ENCODE data around the gene CORO2A. TPM values are rescaled to one million over a fixed set of nuclear protein-coding genes. Genes with fewer than 3 reads are reported as not detected.

CORO2A gene
- total RNA-seq, 1 experiment from 2014 or later = 15.8 TPM

- Mint-ChIP-seq H3K27me3 (ENCODE audit: low read depth) (no peaks in the 10 kb centered on the region), H3K4me3 (no peak overlapping the region), H3K36me3 (ENCODE audit: insufficient read depth in 1 of 3, low read depth in 3 of 3) (peaks cover 0 to 2% (median 0%) of the 10 kb centered on the region in 3 experiments; a peak in 2 of 7 replicates), H3K27ac (no peak overlapping the region), H3K9me3 (no peaks in the 10 kb centered on the region), H3K4me1 (no peaks in the 10 kb centered on the region)
- no peaks in the 10 kb centered on the region for H3K23me2 ChIP-seq (ENCODE audit: insufficient read length, low read depth, low read length, poor library complexity, severe bottlenecking)
- no peak for TF ChIP-seq CTCF (conservative IDR thresholded peaks at IDR 0.05)
- no peak overlapping the region for H2BK20ac ChIP-seq (ENCODE audit: low read depth, low read length, poor library complexity, severe bottlenecking)
- no peaks in the 10 kb centered on the region for H3K79me1 ChIP-seq (ENCODE audit: insufficient read depth, low read depth, low read length, poor library complexity, severe bottlenecking)
- no peak overlapping the region for H4K5ac ChIP-seq (ENCODE audit: insufficient read length, low read depth, low read length)
- no peak overlapping the region for H3K4me2 ChIP-seq (ENCODE audit: insufficient read depth, insufficient read length, low read length)
- H3K18ac ChIP-seq (ENCODE audit: insufficient read length, low read depth, low read length) = no peak overlapping the region
- no peaks in the 10 kb centered on the region for H4K20me1 ChIP-seq (ENCODE audit: control insufficient read depth, insufficient read depth, insufficient read length)
- no peak overlapping the region for H3K27ac ChIP-seq (ENCODE audit: insufficient read length, low read depth, low read length)
- H2AFZ ChIP-seq (ENCODE audit: low read length) = no peak overlapping the region
- H3K9ac ChIP-seq (ENCODE audit: extremely low read depth, insufficient read length, low read length) = no peak overlapping the region
- no peak overlapping the region for H3K23ac ChIP-seq (ENCODE audit: insufficient read length, low read depth, low read length)
- H2BK15ac ChIP-seq (ENCODE audit: low read depth, low read length) = no peak overlapping the region
- WGBS (ENCODE audit: extremely low coverage, insufficient read length, low lambda C conversion rate) = no CpG with 5 or more reads among the region's 9 CpGs
- no peak overlapping the region for H3K4ac ChIP-seq (ENCODE audit: low read depth, low read length)
- no peak overlapping the region for H2BK12ac ChIP-seq (ENCODE audit: insufficient read length, low read depth, low read length)
- no peak overlapping the region for H3K56ac ChIP-seq (ENCODE audit: insufficient read length, low read depth, low read length)
- H4K91ac ChIP-seq (ENCODE audit: insufficient read length, low read depth, low read length) = no peak overlapping the region
- no peaks in the 10 kb centered on the region for H3K9me3 ChIP-seq (ENCODE audit: control insufficient read depth, low read depth, low read length)
- no peak overlapping the region for H2BK120ac ChIP-seq (ENCODE audit: low read depth, low read length, poor library complexity, severe bottlenecking)
- DNase-seq = no peak
- no peak overlapping the region for H2AK5ac ChIP-seq (ENCODE audit: insufficient read length, low read length)
- no peaks in the 10 kb centered on the region for H3K79me2 ChIP-seq (ENCODE audit: insufficient read depth, low read length)
- H2BK5ac ChIP-seq (ENCODE audit: insufficient read length, low read length) = no peak overlapping the region
- H3T11ph ChIP-seq (ENCODE audit: low read length) = no peak overlapping the region
- no peak overlapping the region for H4K8ac ChIP-seq (replicated peaks; ENCODE audit: insufficient read length, low read depth, low read length)
- H3K27me3 ChIP-seq (ENCODE audit: insufficient read depth, low read length) = no peaks in the 10 kb centered on the region; the same call in 1 of the 2 replicates
- no peaks in the 10 kb centered on the region for H3K4me1 ChIP-seq (ENCODE audit: insufficient read depth, low read length)
- H3K14ac ChIP-seq (ENCODE audit: insufficient read depth, low read length) = no peak overlapping the region
These were observed 42.7 kb upstream of the CORO2A start for GRCh38 chr9:98235126-98235525.
